Stimulated activated CD8-positive, alpha-beta memory T cell treated with anti-CD3 and anti-CD28 coated beads, Interleukin-2, amount 100 ng/mL, for 48 hours (primary cell): Measurements from ENCODE around the gene EAF2.
"Not testable (repeated sequence)": the region's sequence is repeated elsewhere in the genome, so short reads cannot be mapped to it uniquely, and the experiment has no call there.

Experiments used
- DNase-seq, 2 donors: peaks; one replicate each; pipeline ENCODE4 v3.0.0-alpha.2; 2020; ENCODE audit warnings: low read depth in 2 of 2

The EAF2 gene

DNA sequence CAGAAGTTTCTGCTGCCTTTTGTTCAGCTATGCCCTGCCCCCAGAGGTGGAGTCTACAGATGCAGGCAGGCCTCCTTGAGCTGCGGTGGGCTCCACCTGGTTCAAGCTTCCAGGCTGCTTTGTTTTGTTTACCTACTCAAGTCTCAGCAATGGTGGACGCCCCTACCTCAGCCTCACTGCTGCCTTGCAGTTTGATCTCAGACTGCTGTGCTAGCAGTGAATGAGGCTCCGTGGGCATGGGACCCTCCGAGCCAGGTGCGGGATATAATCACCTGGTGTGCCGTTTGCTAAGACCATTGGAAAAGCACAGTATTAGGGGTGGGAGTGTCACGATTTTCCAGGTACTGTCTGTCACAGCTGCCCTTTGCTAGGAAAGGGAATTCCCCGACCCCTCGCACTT, 28.2 kb downstream of the EAF2 start:
- DNase-seq: not testable (repeated sequence)

- DNase-seq: no peak
These were observed 28.8 kb downstream of the EAF2 start for GRCh38 chr3:121863801-121864200.

DNA sequence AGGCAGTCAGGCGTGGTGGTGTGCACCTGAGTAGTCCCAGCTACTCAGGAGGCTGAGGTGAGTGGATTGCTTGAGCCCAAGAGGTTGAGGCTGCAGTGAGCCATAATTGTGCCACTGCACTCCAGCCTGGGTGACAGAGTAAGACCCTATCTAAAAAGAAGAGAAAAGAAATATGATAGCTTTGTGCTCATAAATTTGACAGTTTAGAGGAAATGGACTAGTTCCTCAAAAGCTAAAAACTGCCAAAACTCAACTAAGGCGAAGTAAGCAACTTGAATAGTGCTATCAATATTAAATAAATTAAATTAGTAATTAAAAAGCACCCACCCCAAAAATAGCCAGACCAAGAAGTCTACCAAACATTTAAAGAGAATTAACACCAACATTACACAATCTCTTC, 34.7 kb downstream of the EAF2 start:
- DNase-seq: no peak

DNA sequence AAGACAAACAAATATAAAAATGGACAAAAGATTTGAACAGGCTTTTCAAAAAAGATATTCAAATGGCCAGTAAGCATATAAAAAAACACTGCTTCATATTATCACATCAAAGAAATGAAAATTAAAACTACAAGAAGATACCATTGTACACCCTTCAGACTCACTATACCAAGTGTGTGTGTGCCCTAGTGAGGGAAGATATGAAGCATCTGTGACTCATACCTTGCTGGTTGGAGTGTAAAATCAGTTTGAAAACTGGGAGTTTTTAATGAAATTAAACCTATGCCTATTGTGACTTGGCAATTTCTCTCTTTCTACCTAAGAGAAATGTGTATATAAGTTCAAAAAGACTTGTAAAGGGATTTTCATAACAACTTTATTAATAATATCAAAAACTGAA, 35.7 kb downstream of the EAF2 start:
- no peak for DNase-seq

DNA sequence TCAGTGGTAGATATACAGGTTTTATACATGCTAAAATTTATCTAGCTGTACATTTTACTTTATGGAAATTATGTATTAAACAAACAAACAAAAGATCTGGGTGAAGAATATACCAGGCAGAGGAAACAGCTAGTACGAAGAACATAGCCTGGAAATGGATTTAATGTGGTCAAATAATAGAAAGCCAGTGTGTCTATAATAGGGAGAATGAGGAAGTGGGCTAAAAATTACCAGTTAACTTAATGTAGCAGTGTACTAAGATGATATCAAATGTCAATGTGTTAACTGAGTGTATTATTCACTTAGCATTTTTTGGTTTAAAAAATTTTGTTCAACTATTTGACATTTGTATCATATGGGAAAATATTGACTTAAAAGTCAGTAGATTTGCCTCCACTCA, 36.4 kb downstream of the EAF2 start:
- DNase-seq: no peak

DNA sequence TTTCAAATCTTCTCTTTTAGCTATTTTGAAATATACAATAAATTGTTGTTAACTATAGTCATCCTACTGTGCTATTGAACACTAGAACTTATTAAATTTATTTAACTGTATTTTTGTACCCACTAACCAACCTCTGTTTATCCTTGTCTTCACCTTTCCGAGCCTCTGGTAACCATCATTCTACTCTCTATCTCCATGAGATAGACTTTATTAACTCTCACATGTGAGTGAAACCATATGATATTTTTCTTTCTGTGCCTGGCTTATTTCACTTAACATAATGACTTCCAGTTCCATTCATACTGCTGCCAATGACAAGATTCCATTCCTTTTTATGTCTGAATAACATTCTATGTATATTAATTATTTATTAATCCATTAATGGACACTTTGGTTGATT, 43.4 kb downstream of the EAF2 start:
- no peak for DNase-seq

- no peak for DNase-seq
These were observed 48.5 kb downstream of the EAF2 start for GRCh38 chr3:121883507-121883906.

- no peak for DNase-seq
These were observed 50.4 kb downstream of the EAF2 start for GRCh38 chr3:121885386-121885785.

- DNase-seq: no peak
These were observed 59.4 kb downstream of the EAF2 start, which contains the start of gene SLC15A2 for GRCh38 chr3:121894301-121894990. Gene SLC15A2, plus strand, starts transcription at chr3:121894401. Its CDS starts 76 bp downstream, at chr3:121894477.

DNA sequence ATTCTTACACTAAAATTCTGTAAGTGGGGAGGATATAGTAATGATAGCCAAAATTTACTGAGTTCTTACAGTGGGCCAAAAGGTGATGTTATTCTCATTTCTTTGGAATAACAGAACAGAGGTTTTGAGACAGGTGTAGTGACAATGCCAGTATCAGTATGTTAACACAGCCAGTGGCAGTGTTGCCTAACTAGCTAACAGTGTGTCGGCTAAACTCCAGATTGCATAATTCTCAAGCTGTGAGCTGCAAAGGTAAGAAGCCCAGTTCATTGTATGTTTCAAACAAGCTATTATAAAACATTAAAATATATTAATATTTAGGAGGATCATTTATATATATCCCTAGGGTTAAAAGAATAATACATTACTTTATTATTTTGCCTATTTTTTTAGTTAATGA, 60.1 kb downstream of the EAF2 start:
- DNase-seq: no peak

GRCh38 chr3:121895736-121896135, 60.7 kb downstream of the EAF2 start:
- no peak for DNase-seq

DNA sequence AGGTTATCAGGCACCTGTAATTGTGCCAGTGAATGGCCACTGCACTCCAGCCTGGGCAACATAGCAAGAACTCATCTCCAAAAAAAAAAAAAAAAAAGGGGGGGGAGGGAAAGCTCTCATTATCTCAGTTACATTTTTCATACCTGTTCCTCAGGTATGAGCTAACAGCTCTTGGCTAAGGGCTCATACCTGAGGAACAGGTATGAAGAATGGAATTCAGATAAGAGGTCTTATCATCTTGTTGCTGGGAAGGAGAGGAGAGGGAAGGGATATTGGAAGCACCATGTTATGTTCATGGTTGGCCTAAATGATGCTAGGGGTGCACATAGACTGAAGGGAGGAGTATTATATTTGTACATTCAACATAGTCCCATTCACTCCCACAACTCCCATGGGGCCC, 61.8 kb downstream of the EAF2 start:
- DNase-seq: no peak

- DNase-seq: no peak
These were observed 62.3 kb downstream of the EAF2 start for GRCh38 chr3:121897296-121897695.

DNA sequence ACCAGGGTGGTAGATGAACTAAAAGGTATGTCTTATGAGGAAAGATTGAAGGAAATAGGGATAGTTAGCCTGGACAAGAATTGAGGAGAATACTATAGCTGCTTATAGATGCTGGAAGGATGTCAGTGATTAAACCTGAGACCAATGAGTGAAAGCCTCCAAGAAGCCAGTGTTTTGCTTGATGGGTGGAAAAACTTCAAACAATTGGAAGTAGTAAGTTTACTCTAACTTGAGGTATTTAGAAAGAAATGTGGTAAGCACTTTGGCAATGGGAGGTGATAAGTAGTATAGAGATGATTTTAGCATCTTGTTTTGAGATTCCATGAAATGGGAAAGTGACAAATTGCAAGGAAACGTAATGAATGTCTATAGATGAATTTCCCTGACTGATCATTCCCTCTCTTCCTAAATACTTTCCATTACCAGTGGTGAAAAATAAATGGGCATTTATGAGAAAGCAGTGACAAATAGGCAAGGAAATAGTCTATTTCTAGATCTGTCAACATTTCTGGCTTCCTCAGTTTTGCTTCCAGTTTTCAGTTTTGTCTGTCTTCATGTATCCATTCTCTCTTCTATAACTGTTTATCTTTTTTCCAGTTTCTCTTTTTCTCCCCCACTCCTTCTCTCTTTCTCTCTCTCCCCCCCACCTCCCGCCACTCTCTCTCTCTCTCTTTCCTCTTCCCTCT, 78.4 kb downstream of the EAF2 start:
- DNase-seq: no peak

DNA sequence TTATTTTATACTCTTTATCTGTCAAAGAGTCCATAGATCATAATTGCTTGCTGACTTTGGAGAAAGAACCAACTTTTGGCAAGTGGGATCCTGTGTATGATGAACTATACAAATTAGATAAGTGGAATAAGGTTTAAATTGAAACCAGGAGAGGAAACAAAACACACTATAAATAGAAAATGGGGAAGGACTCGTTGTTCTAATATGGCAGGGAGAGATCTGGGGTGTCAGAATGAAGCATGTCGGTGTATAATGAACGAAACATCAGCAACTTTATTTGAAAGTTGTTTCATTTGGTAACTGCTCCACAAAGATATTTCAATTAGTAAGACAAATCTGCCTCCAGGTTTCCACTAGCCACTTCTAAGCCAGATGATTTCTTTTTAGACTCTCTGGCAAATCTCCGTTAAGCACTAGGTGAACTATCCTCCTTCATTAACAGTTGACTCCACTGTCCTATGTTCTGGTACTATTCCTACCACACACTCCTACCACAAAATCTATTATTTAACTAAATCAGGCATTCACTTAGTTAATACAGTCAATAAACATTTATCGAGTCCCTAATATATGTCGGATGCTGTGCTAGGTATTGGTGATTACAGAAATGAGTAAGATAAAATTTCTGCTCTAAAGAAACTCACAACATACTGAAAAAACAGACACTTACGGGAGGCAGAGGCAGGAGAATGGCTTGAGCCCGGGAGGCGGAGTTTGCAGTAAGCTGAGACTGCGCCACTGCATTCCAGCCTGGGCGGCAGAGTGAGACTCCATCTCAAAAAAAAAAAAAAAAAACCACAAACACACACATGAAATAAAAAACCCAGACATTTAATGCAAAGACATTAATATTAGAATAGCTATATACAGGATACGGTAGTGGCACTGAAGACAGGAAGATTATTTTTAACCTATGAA, 79.3 kb downstream of the EAF2 start:
- DNase-seq: no peak

DNA sequence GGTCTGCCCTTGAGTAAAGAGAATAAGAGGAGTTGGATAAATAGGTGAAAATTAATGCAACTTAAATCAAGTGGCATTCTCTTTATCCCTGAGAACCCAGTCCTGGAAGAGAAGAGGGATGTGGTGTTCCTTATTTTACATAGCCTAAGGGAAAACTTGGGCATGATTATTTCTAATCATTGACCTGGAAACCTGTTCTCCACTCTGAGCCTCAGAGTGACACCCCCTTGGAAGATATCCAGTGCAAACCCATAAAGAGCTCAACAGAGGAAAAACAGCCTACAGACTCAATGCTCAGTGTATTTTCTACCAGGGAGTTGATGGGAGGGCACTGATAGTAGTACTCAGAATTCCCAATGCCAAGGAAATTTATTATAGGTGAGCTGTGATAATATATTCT, 81.2 kb downstream of the EAF2 start:
- DNase-seq: no peak

DNA sequence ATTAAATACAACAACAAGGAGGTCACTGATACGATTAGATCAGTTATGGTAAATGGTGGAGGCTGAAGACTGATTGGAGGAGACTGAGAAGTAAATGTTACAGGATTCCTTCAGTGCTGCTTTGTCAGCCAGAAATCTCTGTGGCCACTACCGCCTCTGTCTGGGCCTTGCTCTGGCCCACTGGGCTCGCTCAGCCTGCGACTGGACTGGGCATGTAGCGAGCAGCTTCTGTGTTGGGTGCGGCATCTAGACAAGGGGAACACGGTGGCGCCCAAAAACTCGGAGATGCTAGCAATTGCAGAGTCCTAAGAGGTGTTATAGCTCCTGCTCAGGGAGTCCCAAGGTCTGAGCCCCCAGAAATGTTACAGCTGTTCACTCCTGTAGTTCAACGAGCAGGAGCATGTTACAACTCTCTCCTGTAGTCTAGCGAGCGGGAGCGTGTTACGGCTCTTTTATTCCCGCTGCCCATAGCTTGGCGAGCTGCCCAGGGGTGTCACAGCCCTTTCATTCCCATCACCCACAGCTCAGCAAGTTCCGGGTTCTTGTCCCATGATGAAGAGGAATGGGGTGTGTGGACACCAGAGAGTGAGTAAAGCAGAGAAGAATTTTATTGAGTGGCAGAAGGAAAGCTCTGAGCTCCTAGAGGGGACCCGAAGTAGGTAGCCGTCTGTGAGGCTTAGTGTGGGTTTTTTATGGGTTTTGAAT, 83.9 kb downstream of the EAF2 start:
- no peak for DNase-seq

- DNase-seq: no peak
These were observed 89.7 kb downstream of the EAF2 start for GRCh38 chr3:121924734-121925133.

GRCh38 chr3:121926380-121926779, 91.4 kb downstream of the EAF2 start:
- no peak for DNase-seq
